HG03095 (cell line): ENCODE data around the gene KIF3A.
A peak's percentile ranks its signal among the peaks of the same experiment; 100 is the strongest.

ENCODE experiments used
- ATAC-seq: cut with Tn5 transposase; IDR thresholded peaks from one replicate; pipeline ENCODE4 v1.9.1; 2021; ENCODE audit warnings: moderate library complexity; ENCODE audit not compliant: unreplicated experiment

KIF3A gene

DNA sequence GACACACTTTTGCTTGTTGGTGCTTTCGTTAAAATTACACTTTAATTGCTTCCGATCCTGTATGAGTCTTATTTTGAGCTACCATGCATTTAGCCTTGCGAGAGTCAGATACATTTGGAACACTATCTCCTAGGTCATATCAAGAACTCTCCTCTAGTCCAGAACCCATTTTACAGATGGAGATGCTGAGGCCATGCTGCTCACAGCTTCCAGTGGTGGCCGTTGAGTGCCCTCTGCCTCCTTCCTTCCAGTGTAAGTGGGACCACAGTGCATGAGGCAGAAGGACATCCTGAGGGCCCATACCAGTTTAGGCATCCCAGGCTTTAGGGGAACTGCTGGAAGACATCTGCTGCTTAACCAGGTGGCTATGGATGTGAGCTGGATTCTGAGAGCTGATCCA is 16.8 kb upstream of the KIF3A start:
- ATAC-seq: no peak

DNA sequence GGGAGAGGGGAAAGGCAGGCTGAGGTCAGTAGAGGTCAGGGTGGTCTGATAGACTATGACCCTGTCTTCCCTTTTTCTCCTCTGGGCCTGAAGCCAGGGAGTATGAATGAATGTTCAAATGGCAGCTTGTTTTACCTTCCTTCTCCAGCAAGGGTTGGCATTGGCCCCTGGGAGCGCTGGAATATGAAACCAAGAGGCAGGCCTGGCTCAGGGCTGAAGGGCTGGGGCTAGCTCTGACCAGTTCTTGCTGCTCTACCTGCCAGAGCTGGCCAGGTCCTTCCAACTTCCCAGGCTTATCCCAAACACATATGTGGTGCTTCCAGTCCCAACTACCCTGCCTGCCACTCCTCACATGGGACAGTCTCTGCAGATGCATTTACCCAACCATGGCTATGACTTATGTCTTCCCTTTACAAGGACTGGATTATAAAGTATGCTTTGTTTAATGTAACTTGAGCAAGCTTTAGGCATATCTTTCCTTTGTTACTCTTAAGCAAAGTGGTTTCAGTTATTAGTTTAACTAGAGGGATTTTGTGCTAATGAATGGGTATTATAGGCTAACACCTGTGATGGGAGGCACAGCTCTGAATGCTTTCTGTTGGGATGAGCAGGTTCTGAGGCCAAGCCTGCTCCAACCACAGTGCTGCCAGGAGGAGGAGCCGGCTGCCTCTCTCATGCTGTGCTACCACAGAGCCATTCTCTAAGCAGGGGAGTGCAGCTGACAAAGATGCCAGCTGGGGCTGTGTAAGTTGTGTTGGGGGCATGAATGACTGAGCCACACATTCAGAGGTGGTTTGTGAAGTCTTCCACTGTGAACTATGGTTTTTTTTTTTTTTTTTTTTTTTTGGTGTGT is 16.0 kb upstream of the KIF3A start:
- ATAC-seq: no peak

DNA sequence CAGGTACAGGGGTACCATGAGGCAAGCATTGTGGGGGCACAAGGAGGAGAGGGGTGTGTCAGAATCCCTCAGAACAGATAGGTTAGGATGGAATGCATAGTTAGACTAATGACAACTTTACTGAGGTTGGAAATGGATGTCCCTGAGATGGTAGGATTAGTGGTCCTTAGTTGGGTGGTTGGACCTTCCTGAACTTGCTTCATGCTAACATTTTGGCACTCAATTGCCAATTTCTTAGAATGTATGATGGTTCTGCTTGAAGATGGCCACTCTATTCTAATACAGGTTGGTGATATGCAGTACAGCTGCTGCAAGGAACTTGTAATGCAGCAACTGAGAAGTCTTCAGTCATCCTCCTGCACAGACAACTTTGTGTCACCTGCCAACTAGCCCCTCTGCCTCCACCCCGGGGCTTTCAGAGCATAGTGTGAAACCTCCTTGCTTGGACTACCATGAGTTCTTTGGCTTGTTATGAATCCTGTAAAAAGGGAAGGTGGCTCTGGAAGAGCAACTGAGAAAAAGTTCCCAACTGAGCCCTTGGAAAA is 15.3 kb upstream of the KIF3A start:
- ATAC-seq: no peak

DNA sequence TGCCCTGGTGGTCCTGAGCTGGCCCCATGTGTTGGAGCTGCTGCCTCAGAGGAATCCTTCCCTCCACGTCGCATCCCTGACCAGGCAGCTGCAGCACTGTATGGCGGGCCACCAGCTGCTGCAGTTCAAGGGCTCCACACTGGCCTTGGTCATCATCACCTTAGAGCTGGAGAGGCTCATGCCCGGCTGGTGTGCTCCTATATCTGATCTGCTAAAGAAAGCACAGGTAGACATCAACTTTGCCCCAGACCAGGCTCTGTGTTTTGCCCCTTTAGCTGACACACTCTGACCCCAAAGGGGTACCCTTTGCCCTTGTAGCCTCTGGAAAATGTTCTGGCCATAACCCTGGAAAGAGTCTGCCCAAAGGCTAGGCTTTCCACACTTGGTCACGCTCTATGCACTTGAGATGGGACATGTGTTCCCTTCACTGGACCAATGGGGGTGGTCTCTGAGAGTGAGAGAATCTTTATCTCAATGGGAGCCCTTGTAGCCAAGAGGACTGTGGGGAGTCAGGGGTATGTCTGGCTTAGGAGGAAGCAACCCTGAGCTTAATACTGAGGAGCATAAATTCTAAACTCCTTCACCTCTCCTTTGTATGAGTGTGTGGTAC is 14.7 kb upstream of the KIF3A start:
- no peak for ATAC-seq

DNA sequence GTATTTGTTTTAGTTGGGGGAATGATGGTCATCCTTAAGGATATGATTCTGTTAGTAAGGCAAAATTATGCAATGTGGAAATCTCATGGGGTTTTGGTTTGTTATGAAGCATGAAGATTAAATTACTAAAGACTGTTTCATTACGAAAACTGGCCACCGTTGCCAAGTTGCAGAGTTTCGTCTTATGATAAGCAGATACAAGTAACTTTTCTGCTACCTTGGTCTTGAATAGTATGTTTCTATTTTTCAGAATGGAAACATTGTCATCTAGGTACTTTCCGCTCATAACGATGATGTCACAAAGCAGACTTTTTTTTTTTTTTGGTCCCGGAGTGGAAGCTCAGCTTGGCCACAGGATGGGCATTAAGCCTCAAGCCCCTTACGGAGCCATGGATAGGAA is 14.1 kb upstream of the KIF3A start:
- peak; percentile 31 for ATAC-seq

DNA sequence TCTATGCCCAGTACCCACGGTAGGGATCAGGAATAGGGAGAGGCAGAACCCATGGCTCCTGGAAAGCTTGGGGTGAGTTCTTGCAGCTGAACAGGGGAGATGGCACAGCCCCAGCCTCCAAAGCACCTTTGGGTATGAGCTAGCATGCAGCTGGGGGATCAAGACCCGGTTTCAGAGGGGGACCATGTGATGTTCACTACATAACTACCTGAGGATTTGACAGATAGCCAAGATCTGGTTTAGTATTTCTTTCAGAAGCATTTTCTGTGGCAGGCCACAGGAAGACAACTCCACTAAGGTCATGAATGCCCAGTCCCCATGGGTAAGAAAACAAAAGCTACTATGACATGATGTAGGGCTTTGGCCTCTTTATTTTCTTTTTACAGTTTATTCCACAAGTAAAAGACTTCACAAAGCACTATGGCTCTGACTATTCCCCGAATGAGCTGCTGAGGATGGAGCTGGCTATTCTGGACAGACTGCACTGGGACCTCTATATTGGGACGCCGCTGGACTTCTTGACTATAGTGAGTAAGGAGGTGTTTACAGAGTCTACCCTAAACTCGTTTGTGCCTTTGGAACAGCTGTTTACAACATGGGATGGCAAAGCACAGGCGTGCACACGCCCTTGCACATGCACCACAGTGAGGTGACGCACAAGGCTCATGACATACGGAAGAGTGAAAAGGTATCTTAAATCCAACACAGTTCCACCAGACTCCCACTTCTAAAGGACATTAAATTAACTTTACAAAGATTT is 13.3 kb upstream of the KIF3A start:
- ATAC-seq: no peak

DNA sequence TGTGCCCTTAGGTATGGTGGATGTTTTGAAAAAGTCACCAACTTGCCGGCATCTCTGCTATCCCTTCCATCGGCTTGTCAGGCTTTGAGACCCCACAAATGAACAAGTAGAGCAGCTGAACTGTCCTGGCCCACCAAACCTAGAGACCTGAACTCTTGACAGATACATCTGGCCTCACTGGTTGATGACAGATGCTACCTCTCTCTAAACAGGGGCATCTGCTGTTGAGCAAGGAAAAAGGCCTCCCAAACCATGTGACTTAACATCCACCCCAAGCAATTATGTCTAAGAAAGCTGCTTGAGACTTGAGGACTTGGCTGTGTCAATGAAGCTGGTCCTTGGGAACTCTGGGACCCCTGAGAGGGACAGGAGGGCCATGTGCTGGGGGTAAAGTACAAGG is 12.2 kb upstream of the KIF3A start:
- ATAC-seq: no peak

DNA sequence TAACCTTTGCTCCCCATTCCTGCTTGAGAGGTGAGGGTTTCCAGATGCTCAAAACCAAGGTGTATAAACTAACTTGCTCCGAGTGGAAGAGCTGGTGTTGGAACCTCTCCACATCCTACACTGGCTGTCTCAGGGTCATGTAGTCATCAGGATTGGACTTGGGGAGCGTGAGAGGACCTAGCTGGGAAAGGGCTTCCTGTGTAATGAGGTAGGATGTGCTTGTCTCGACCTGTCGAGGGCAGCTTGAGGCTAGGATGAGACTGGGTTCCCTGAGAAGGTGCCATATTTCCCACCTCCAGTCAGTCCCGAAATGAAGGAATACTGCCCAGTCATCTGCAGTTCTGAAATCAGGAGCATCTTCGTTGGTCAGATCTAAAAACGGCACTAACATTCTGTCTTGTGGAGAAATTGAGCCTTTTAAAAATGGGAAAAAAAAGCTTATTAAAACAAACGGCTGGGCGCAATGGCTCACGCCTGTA is 11.2 kb upstream of the KIF3A start:
- ATAC-seq: no peak

DNA sequence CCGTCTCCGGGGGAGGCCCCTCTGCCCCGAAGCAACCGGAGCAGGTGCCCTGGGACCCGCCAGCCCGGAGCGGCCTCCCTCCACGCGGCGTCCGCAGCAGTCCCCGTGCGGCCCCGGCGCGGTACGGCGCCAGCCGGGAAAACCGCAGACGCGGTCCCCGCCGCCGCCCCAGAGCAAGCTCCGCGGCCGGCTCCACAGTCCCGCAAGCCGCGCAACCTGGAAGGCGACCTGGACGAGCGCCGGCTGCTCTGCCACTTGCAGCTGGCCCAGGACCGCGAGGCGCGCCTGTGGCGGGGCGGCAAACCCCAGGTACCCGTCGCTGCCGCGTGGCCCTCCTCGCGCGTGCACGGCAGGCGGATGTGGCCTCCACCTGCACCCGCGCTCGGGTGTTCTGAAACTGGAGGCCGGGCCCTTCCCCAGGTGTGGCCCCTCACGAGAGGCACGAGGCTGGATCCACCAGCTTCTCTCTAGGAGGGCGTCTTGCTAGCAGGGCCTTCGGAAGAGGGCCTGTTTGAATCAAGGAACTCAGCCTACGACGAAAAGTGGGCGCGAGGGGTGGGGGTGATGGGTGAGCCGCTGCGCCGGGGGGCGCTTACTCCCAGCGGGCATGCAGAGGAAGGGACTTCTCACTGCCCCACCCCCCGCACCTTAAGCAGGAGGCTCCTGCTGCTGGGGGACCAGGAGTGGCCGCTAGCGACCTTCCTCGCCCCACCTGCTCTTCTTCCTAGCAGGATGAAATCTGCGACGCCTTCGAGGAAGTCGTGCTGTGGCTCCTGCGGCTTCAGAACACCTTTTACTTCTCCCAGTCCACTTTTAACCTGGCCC is 10.5 kb upstream of the KIF3A start:
- no peak for ATAC-seq

DNA sequence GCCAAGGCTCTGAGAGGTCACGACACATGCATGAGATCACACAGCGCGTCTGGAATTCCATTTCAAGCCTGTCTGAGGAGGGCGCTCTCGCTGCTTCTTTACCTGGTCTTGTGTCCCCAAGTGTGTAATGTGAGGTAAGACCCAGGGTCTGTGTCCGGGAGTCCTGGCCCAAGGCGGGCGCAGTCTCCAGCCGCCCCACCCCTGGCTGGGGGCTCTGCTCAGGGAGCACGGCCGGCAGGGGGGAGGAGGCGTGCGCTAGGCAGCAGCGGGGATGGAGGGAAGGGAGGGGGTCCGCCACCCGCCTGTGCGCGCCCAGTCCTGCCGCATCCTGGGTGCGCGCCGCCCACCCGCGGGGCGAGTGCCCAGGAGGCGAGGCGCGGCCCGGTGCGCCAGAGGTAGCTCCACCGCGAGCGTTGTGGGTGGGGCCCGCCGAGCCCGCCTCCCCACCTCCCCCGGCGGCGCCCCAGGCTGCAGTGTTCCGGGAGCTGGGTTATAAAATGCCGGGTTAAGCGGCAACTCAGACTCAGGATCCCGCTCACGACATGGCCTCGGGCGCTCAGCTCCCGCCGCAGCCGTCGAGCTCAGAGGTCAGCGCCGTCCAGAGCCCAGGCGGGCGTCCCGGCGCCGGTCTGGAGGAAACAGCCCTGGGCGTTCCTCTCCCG is 9.7 kb upstream of the KIF3A start, which contains the start of gene CCNI2:
CCNI2 (plus strand) TSS at position 473 of the 662 bp plus-strand sequence; CDS start at position 543, 70 bp downstream.
- ATAC-seq: no peak

DNA sequence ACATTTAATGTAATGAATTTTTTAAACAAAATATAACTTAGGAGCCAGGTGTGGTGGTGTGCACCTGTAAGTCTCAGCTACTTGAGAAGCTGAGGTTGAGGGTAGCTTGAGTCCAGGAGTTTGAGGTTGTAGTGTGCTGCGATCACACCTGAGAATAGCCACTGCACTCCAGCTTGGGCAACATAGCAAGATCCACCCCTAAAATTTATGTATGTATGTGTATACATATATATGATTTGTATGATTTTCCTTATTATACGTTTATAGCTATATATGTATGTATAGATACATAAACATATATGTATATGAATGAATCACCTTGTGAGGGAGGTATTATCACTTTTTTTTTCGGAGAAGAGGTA is 9.2 kb upstream of the KIF3A start:
- no peak for ATAC-seq

DNA sequence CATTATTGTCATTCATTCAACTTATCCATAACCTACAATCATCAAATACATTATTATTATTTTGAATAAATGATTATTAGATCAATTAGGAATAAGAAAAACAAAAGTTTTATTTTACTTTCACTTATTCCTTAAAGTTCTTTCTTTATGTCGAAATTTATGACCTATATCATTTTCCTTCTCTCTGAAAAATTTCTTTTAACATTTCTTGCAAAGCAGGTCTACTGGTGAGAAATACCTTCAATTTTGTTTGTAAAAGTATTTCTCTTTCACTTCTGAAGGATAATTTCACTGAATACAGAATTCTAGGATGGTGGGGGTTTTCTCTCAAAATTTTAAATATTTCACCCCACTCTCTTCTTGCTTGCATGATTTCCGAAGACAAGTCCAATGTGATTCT is 7.3 kb upstream of the KIF3A start:
- ATAC-seq: no peak

DNA sequence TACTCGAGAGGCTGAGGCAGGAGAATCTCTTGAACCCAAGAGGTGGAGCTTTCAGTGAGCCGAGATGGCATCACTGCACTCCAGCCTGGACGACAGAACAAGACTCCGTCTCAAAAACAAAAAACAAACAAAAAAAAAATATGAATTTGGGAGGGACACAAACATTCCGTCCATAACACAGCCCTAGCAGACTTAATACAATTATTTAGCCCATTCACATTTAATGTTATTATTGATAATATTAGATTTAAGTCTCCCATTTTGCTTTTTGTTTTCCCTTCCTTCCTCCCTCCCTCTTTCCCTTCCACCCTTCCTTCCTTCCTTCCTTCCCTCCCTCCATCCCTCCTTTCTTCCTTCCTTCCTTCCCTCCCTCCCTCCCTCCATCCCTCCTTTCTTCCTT is 5.3 kb upstream of the KIF3A start:
- no peak for ATAC-seq

DNA sequence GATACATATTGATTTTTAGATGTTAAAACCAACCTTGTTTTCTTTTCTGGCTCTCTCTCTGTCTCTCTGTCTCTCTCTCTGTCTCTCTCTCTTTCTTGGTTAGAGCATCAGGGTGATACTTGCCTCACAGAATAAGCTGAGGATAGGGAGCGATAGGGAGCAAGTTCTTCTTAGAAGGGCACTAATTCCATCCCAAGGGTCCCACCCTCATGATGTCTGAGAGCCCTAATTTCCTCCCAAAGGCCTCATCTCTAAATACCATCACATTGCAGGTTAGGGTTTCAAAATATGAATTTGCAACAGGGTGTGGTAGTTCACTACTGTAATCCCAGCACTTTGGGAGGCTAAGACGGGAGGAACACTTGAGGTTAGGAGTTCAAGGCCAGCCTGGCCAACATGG is 4.8 kb upstream of the KIF3A start:
- ATAC-seq: no peak

DNA sequence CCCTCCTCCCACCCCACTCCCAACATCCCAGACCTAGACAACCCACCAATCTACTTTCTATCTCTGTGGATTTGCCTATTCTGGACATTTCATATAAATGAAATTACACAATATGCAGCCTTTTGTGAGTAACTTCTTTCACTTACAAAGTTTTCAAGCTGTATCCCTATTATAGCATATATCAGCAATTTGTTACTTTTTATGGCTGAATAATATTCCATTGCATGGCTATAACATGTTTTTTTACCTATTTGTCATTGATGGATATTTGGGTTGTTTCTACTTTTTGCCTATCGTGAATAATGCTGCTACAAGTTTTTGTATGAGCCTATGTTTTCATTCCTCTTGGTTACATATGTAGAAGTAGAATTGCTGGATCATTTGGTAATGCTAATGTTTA is 1.9 kb upstream of the KIF3A start:
- no peak for ATAC-seq

DNA sequence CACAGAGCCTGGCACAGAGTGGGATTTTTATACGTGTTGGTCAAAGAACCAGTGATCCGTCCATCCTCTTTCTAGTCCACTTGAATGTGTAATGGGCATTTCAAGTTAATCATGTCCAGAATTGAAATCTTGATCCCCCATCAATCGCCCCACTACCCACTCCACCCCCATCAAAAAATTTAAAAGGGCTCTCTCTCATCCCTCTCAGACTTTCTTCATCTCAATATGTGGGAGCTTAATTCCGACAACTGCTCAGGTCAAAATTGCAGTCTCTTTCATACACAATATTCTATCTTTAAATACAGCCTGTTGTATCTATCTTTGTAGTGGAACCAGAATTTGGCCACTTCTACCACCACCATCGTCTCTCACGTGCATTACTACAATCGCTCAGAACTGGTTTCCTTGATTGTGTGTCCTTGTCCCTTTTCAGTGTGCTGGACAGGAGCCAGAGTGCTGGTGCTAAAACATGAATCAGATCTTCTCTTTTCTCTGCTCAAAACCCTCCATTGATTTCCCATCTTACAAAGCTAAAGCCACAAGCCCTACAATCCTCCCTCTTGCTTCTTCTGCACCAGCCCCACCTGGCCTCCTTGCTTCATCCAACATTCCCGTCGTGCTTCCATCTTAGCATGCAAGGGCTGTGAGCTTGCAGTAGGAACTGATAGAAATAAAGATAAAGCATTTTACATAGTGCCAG is 786 bp upstream of the KIF3A start:
- no peak for ATAC-seq

DNA sequence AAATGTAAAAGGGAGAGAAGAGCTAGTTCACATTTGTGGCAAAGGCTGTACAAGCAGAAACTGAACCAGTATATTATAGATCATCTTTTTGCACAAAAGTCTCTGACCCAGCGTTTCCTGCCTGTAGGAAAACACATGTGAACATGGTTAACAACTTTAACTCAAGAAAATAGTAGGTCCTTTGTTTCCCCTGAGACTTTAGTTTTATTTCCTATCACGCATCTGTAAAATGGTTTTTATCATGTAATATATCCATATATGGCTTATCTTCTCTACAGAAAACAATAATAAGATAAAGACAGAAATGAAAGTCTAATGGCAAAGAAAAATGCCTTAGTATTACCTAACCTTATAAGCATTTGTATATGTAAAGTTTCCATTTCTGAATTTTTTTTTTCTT is 2.7 kb downstream of the KIF3A start:
- ATAC-seq: no peak

DNA sequence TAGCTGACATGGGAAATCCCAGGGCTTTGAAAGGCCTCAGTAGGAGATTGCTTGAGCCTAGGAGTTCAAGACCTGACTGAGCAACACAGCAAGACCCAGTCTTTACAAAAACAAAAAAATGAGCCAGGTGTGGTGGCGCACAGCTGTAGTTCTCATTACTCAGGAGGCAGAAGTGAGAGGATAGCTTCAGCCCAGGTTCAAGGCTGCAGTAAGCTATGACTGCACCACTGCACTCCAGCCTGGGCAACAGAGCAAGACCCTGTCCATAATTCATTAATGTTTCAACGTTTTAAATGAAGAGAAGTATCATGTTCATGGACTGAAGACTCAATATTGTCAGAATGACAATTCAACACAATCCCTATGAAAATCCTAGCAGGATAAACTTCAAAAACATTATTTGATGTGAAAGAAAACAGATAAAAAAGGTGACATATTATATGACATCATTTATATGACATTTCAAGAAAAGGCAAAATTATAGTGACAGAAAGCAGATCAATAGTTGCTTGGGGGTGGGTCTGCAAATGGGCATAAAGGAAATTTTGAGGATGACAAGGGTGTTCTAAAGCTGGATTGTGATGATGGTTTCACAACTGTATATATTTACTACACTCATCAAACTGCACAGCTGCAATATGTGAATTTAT is 3.7 kb downstream of the KIF3A start:
- ATAC-seq: no peak

DNA sequence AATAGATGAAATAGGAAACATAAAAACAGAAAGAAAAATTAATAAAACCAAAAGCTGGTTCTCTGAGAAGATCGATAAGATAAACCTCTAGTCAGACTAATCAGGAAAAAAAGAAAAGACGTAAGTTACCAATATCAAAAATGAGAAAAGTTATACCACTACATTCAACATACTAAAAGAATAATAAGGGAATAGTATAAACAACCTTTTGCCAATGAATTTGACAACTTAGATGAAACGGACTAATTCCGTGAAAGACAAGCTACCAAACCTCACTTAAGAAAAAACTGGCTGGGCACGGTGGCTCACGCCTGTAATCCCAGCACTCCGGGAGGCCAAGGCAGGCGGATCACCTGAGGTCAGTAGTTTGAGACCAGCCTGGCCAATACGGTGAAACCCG is 7.5 kb downstream of the KIF3A start:
- ATAC-seq: no peak
